Stimulated activated CD4-positive, alpha-beta T cell treated with anti-CD3 and anti-CD28 coated beads, TNF-alpha, amount 100 ng/mL, for 1 hour (primary cell): ENCODE data around the gene COL23A1.
A peak's percentile ranks its signal among the peaks of the same experiment; 100 is the strongest.
"Not testable (repeated sequence)": the region's sequence is repeated elsewhere in the genome, so short reads cannot be mapped to it uniquely, and the experiment has no call there.

Experiments used
- DNase-seq, 3 donors: peaks; one replicate each; pipeline ENCODE4 v3.0.0-alpha.2; 2020; ENCODE audit warnings: low read depth in 3 of 3, low spot score in 1 of 3

COL23A1 gene

DNA sequence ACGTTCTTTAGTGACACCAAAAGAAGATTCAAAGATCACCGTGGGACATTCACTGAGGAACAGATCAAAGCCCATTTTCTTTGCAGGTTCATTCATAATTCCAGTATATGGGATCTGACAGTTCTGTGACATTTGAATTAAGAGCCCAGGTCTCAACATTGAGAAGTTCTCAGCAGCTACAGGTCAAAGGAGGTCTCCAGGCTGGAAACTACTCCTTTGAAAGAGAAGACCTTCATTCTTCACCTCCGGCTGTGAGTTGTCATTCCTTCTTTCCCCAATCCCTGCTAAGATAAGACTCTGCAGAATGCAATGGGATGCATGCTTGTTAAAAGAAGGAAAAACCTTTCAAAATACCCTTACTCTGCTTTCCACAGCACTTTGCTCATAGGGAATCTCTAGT lies 79.0 kb downstream of the COL23A1 start:
- DNase-seq: no peak

DNA sequence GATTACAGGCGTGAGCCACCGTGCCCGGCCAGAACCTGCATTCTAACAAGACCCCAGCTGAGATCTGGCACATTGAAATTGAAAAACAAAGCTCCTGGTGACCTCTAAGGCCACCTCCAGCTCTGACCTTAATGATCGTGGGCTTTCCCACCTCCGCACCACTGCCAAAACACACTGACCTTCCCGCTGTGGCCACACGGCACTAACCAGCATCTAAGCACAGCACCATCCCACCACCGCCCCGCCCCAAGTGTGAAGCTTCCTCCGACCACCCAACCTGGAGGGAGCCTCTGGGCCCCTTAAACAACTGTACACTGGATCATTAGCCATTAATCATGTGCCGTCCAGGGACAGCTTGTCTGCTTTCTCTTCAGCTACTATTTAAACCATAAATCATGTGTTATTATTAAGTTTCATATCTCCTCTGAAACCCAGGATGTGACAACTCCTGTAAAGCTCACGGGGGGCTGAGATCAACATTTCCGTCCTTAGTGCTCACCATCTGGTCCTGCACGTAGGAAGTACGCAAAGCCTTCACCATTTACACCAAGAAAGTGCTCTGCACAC lies 80.6 kb downstream of the COL23A1 start:
- DNase-seq: no peak

DNA sequence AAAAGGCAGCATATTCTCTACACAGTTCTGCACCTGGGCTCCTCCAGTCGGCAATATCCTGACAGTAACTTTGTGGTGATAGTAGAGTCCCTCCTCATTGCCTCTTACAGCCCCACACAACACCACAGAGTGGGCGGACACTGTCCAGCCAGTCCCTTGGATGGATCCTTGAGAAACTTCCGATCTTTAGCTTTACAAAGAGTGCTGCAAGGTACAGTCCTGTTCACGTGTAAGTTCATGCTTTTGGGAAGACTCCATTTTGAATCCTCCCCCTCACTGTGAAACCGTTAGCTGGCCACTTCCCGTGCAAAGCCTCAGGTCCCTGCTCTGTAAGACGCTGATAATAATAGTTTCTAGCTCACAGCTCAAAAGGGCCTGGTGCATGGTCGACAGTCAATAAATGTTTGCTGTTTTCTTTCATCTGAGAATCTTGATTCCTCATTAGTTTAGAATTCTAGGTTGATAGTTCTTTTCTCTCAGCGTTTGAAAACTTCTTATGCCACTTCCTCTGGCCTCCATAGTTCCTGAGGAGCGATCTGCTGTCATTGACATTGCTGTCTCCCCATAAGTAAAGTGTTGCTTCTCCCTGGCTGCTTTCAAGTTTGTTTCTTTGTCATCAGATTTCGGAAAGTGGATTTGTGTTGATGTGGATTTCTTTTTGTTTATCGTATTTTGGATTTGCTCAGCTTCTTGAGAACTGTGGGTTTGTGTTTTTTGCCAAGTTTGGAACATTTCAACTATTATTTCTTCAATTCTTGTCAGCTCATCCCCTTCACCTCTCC lies 82.9 kb downstream of the COL23A1 start:
- no peak for DNase-seq

DNA sequence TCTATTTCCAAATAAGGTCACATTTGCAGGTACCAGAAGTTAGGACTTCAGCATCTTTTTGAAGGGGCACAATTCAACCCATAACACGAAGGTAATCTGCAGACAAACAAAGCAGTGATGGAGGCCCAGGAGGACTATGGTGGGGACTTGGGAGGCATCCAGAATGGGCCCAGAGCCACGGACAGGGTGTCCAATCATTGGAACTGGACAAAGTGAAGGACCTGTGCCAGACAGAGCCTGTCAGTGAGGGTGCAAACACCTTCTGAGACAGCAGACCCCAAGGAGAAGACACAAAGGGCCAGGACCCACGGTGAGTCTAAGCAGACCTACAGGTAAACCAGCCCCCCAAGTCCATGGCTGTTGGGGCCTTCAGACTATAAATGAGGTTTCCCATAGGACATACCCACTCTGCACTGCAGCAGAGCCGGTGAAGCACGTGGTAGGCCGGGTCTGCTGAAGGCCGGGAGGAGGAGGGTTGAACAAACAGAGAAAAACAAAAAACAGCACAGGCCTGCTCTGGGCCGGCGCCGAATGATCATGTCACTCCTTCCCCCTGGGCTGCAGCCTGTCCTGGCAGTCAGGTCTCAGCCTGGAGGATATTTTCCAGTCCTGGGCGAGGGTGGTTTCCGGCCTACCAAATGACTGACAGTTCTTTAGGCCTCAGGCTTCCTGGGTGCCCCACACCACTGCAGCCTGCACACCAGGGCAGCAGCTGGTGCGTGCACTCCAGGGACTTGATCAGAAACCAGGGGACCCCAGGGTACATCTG lies 84.4 kb downstream of the COL23A1 start:
- no peak for DNase-seq

DNA sequence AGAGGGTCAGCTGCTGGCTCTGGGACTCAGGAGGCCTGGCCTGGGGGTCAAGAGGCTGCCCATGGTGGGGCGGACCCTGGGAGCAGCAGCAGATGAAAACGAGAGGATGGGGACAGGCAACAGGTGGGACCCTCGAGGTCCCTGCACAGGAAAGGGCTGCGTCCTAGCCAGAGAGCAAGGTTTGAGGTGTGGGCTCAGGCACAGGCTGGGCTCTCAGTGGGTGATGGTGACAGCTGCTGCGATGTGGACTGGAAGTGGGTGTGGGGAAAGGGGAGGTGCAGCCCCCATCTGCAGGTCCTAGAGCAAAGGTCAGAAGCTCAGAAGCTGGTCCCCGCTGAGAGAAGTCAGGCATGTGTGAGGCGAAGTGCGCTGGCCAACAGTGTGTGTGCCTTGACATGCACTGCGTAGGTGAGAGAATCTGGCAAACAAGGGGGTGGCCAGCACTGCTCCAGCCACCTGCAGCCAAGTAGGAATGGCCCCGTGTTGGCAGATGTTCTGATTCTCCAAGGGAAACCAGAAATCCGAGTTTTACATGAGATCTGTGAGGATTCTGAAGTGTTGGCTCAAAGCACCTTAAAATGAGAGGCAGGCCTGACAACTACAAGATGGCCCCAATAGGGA lies 85.7 kb downstream of the COL23A1 start:
- DNase-seq: no peak

DNA sequence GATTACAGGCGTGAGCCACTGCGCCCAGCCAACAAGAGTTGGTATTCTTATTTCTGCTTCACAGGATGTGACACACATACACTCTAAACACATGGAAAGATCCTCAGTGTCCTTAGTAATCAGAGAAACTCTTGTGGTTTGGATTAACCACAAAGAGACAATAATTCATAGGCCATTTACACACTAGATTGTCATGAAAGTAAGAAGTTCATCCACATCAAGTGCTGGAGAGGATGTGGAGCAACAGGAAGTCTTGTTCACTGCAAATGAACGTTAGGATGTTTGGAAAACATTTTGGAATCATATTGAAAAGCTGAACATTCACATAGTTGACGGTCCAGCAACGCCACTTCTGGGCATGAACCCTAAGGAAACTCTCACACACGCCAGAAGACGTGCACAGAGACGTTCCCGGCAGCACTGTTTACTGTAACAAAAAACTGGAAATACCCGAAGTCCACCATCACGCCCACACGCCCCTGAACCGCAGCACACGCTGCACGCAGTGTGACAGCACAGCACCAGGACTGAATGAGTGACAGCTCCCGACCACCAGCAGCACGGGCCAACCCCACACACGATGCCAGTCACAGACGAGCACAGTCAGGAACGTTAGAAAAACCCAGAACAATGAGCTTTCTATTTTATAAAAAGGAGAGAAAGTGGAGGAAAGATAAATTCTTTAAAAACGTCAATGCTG lies 87.6 kb downstream of the COL23A1 start:
- DNase-seq: no peak

DNA sequence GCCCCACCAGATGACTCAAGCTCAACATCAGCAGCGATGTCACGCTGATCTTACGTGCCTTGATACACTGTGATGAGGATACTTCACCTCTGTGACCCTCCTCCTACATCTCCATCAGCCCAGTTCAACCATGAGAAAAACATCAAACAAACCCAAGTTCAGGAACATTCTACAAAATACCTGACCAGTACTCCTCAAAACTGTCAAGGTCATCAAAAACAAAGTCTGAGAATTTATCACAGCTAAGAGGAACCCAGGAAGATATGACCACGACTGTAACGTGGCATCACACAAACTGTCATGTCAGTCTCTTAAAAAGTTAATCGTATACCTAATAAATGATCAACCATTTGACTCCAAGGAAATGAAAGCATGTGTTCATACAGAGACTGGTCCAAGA lies 90.8 kb downstream of the COL23A1 start:
- DNase-seq: no peak

DNA sequence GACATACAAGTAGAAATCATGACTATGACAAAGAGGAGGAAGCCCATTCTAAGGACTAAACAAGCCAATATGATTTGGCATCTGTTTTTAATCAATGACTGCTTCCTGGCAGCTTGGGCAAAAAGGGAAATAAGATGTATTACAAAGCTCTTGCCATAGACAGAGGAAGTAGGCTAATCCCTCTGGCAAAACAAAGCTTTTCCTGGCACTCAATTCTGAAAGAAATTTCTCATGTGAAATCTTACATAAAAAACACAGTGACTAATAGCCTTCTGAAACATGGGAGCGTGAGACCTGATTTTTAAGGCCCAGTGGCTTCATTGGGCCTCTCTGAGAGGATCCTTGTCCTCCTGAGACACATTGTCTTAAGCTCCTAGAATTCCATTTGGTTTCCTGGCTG lies 93.6 kb downstream of the COL23A1 start:
- DNase-seq: no peak

DNA sequence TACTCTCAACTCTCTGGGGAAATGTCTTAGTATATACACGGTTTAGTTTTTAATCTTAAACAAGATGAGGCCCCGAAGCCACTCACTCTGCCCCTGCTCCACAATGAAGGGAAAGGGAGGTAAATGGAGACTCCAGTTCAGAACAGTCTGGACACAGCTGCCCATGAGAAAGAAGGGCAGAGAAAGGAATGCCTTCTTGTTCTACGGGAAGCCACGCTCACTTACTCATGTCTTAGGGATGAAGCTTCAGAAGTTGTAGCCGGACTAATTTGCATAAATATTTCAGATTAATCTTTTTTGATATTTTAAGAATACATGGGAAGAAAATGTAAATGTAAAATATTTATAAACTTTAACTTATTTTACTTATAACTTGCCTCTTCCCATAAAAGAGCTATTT lies 94.0 kb downstream of the COL23A1 start:
- no peak for DNase-seq

DNA sequence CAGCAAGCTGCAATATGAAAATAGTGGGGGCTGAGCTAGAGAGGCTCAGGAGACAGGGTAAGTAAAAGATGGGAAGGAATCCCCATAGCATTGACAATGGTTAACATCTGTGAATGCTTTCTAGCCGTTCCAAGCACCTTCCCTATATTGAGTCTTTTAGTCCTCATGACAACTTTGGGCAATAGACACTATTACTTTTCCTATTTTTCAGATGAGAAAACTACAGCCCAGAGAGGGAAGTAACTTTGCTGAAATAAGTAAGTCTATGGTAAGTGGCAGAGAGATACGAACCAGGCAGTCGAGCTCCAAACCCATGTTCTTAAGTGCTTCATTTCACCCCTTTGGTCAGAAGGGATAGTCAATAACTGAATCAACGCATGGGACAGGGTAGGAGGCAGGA lies 94.5 kb downstream of the COL23A1 start:
- no peak for DNase-seq

DNA sequence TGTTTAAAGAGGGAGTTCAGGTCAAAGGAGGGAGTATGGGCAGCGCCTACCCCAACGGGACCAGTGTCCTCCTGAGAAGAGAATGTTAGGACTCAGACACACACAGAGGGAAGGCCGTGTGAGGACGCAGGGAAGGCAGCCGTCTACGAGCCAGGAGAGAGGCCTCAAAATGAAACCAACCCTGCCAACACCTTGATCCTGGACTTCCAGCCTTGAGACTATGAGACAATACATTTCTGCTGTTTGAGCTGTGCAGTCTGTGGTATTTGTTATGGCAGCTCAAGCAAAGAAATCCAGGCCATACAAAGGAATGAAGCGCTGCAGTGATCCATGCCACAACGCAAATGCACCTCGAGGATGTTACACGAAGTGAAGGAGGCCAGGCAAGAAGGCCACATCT lies 97.9 kb downstream of the COL23A1 start:
- DNase-seq: no peak

DNA sequence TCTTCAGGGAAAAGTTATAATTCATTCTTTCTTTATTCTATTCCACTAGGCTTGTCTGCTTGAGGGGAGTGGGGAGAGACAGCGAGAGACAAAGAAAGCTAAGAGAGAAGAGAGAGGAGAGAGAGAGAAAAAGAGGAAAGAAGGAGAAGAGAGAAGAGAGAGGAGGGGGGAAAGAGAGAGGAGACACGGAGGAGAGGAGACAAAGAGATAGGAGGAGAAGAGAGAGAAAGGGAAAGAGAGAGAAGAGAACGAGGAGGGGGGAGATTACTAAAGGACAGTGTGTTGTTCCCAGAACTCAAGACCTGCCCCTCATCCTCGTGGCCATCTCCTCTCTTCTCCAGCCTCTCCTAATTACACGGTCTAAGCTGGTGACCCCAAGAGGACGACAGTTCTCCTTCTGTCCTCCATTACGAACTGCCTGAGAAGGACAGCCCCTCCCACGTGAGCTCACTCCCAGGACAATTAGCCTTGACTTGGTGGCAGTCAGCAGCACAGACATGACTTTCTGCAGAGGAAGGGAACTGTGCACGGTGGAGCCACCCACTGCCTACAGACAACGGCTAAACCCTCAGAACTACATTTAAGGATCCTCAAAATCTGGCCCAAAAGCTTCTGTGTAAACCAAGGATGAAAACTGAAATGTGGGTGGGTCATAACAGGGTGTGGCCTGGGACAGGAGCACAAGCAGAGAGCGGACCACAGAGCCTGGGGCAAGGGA lies 99.1 kb downstream of the COL23A1 start:
- DNase-seq: no peak

DNA sequence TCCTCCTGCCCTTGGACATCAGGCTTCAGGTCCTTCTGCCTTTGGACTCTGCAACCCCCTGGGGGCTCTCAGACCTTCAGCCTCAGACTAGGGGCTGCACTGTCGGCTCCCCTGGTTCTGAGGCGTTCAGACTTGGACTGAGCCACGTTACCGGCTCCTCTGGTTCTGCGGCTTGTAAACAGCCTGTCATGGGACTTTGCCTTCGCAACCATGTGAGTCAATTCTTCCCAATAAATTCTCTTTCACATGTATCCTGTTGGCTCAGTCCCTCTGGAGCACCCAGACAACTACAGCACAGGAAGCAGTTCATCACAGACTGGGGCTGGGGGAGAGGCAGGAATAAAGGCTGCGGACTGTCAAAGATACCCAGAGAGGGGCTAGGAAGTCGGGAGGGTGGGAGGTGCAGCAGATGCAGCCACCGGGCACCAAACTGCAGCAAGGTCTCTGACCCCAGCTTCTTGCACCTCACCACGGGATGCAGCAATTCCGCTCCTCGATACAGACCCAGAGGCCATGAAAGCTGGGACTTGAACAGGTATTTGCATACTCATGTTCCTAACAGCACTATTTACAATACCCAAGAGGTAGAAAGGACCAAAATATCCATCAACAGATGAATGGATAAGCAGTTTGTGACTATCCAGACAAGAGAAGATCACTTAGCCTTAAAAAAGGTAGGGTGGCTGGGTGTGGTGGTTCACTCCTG lies 100.8 kb downstream of the COL23A1 start:
- DNase-seq: no peak

DNA sequence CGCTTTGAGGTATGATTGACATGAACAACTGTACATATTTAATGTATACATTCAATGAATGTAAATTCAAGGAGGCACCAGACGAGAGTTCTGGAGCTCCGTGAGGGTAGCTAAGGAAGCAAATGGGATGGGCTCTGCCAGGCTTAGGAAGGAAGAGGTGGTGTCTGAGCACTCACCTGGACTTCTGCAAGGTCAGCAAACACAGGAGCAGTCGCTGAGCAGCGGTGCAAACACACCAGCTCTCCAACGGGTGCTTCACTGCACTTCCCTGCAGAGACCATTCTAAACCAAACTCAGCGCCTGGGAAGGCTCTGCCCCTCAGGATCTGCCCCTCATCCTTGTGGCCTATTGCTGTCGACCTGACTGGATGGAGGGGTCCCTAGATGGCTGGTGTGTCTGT lies 101.5 kb downstream of the COL23A1 start:
- DNase-seq: no peak

DNA sequence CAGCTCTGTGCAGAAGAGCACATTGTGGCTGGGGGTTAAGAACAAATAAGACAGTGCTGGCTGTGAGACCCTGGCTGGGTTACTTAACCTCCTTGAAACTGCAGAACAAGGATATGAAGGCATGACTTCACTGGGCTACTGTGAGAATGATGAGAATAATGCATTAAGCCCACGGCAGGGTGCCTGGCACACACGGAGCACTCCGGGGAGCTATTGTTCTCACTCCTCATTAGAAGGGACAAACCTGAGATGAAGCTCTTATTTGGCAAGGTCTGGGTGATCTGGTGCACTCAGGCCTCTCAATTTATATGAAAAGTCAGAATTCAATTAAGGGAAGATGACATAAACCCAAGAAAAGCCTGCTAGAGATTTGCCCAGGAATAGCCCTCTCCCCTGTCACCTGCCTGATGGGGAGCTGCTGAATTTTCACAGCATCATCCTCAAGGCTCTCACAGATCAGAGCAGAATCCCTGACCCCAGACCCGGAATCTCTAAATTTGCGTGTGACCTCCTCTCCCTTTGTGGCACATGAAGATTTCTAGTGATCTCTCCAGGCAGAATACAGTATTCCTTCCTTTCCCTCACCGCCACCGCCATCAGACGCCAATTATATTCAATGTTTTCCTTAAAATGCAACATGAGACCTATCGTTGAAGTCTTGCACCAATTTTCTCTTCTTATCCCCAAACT lies 102.1 kb downstream of the COL23A1 start:
- DNase-seq: no peak

DNA sequence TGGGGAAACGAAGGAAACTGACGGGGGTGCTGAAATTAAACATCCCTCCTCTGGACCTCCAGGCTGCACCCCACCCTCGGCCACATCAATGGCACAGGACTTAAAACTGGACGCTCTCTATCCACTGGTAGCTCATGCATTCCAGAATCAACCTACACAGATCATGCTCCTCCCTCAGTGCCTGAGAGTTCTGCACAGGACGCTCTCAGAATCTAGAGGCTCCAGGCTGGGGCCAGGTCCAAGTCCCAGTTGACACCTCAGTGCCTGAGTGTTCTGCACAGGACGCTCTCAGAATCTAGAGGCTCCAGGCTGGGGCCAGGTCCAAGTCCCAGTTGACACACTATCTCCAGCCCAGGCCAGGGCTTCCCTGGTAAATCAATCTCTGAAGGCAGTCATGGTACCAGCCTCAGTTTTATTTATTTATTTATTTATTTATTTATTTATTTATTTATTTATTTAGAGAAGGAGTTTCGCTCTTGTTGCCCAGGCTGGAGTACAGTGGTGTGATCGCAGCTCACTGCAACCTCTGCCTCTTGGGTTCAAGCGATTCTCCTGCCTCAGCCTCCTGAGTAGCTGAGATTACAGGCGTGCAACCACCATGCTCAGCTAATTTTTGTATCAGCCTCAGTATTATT lies 103.2 kb downstream of the COL23A1 start:
- not testable (repeated sequence) for DNase-seq

DNA sequence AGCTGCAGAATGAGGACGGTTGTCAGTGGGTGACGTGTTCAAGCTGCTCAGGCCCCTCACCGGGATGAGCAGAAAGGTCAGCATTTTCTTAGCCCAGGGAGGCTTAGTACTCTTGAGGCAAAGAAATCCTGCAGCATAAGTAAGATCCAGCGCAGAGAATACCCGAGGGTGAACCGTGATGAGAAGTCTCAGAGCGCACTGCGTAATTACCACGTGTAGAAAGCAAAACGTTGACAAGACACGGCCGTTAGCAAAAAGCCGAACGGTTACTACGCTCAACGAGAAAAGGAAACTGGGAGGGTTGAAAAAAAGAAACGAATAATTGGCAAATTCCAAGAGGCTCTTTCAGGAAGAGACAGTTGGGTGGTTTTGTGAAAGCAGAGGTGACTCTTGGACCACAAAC lies 104.0 kb downstream of the COL23A1 start:
- DNase-seq: no peak

DNA sequence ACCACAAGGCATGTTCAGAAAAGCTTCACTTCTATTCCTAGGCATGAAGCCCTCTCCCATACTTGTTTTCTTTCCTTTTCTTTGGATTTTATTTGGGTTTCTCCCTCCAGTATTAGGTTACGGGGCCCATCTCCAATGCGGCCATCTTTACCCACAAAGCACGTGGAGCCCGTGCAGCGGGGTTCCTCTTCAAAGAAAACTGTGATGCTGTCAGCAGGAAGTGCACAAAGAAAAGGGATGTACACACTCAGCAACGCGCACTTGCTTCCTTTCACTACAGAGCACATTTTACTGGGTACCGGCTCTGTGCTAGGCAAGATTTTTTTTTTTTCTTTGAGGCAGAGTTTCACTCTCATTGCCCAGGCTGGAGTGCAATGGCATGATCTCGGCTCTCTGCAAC lies 106.6 kb downstream of the COL23A1 start:
- DNase-seq: peak in 2 of 3 donors; percentile 16 to 21

DNA sequence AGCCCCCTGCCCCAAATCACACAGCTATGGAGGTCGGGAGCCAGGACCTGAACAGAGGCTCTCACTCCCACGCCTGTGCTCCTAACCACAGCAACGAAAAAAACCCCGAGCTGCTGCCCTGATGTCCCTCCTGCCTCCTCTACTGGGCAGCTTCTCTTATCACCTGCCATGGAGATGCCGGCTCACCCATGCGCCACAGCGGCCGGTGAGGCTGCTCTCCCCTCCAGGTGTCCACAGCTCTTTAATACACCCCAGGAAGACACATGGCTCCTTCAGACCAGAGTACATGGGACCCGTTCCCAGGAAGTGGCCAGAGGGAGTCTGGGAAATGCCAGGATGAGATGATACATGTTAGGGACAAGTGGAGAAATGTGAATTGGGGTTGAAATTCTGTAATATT lies 110.9 kb downstream of the COL23A1 start:
- no peak for DNase-seq
